Osteoblast (primary cell): ENCODE data around the gene ETNK1. TPM values are rescaled to one million over a fixed set of nuclear protein-coding genes. Genes with fewer than 3 reads are reported as not detected.
A peak's percentile ranks its signal among the peaks of the same experiment; 100 is the strongest.

Source experiments
- DNase-seq: peaks from one replicate; pipeline ENCODE4 v3.0.0; 2011; ENCODE audit warnings: low spot score, mixed read lengths; ENCODE audit not compliant: insufficient read length; ENCODE audit errors: missing footprints
- H2AFZ ChIP-seq: 2 replicates; pipeline ENCODE4 v1.6.0; 2011; ENCODE audit warnings: mild to moderate bottlenecking, low read length
- H3K27ac ChIP-seq: 2 replicates; pipeline ENCODE4 v1.5.1; 2011; ENCODE audit warnings: mild to moderate bottlenecking, low read depth, low read length, moderate library complexity
- H3K27me3 ChIP-seq: 2 replicates; pipeline ENCODE4 v1.6.0; 2012; ENCODE audit warnings: mild to moderate bottlenecking, control low read depth, inconsistent platforms, low read length, moderate library complexity; ENCODE audit not compliant: insufficient read depth
- H3K36me3 ChIP-seq: 2 replicates; pipeline ENCODE4 v1.5.1; 2011; ENCODE audit warnings: mild to moderate bottlenecking, low read length, control low read depth, moderate library complexity; ENCODE audit not compliant: insufficient read depth
- H3K4me1 ChIP-seq: 2 replicates; pipeline ENCODE4 v1.5.1; 2011; ENCODE audit warnings: mild to moderate bottlenecking, low read length, control low read depth, moderate library complexity; ENCODE audit not compliant: insufficient read depth
- H3K4me2 ChIP-seq: 2 replicates; pipeline ENCODE4 v1.6.0; 2011; ENCODE audit warnings: mild to moderate bottlenecking, low read length; ENCODE audit not compliant: insufficient read depth
- H3K4me3 ChIP-seq: fragments of 200-600 bp; sonication (generic); 3 replicates; pipeline ENCODE4 v1.5.1; 2012; ENCODE audit warnings: mild to moderate bottlenecking, low read length, inconsistent platforms; ENCODE audit not compliant: insufficient read depth
- H3K79me2 ChIP-seq: 2 replicates; pipeline ENCODE4 v1.6.0; 2012; ENCODE audit warnings: mild to moderate bottlenecking, low read length, control low read depth, inconsistent platforms; ENCODE audit not compliant: insufficient read depth
- H3K9me3 ChIP-seq: 2 replicates; pipeline ENCODE4 v1.5.1; 2011; ENCODE audit warnings: low read depth, low read length, control low read depth
- H4K20me1 ChIP-seq: 2 replicates; pipeline ENCODE4 v1.6.0; 2012; ENCODE audit warnings: mild to moderate bottlenecking, low read length, control low read depth; ENCODE audit not compliant: insufficient read depth
- total RNA-seq: library from RNA; depleted of rRNA; stranded (reverse); fragments of >200 nt; gene quantifications from 2 replicates; pipeline ENCODE4 v1.2.3, GENCODE V29; 2012
- TF ChIP-seq, protein P1 (sequence below): IDR thresholded peaks from 2 replicates; pipeline ENCODE4 v1.5.1; 2011; ENCODE audit warnings: mild to moderate bottlenecking, low read depth, low read length, moderate library complexity; ENCODE audit errors: extremely low read depth

Gene ETNK1
- total RNA-seq, 1 donor, result 43.4 TPM

DNA sequence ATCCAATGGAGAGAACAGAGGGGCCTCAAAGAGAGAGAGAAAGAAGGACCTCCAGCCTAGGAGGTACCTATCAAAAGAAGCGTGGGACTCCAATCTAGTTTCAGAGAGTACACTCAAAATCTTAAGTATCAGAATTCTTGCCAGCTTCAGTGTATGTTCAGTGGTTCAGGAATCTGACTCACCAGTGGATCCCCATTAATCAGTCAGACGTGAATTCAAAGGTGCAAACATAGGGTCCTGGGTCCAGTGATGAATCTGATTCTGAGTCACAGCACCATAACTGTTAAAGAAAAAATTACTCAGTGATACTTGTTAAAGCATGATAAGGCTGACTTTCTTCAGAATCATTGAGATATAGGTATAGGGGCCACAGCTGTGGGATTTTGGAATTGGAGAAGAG lies 33.2 kb downstream of the ETNK1 start:
- TF ChIP-seq, protein P1, sequence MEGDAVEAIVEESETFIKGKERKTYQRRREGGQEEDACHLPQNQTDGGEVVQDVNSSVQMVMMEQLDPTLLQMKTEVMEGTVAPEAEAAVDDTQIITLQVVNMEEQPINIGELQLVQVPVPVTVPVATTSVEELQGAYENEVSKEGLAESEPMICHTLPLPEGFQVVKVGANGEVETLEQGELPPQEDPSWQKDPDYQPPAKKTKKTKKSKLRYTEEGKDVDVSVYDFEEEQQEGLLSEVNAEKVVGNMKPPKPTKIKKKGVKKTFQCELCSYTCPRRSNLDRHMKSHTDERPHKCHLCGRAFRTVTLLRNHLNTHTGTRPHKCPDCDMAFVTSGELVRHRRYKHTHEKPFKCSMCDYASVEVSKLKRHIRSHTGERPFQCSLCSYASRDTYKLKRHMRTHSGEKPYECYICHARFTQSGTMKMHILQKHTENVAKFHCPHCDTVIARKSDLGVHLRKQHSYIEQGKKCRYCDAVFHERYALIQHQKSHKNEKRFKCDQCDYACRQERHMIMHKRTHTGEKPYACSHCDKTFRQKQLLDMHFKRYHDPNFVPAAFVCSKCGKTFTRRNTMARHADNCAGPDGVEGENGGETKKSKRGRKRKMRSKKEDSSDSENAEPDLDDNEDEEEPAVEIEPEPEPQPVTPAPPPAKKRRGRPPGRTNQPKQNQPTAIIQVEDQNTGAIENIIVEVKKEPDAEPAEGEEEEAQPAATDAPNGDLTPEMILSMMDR, result no peak
- Histone ChIP-seq H2AFZ (no peak overlapping the region), H3K79me2 (peaks cover 31% of the 10 kb centered on the region), H4K20me1 (peaks cover 4% of the 10 kb centered on the region), H3K4me2 (peak overlapping the region; percentile 5), H3K9me3 (no peaks in the 10 kb centered on the region), H3K27me3 (no peaks in the 10 kb centered on the region), H3K4me1 (peaks cover 19% of the 10 kb centered on the region), H3K27ac (peak overlapping the region; percentile 47), H3K4me3 (no peak overlapping the region), H3K36me3 (peaks cover 3% of the 10 kb centered on the region)
- DNase-seq, result no peak

DNA sequence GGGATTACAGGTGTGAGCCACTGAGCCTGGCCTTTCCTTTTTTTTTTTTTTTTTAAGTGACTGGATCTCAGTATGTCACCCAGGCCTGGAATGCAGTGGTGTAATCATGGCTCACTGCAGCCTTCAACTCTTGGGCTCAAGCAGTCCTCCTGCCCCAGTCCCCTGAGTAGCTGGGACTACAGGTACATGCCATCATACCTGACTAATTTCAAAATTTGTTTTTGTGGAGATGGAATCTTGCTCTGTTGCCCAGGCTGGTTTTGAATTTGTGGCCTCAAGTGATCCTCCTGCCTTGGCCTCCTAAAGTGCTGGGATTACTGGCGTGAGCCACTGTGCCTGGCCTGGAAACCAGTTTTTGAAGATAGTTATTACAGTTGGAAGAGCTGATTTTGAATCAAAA lies 37.4 kb downstream of the ETNK1 start:
- H3K4me3 ChIP-seq, result no peak overlapping the region
- H3K4me1 ChIP-seq, result peaks cover 14% of the 10 kb centered on the region
- H2AFZ ChIP-seq, result no peak overlapping the region
- peaks cover 4% of the 10 kb centered on the region for H4K20me1 ChIP-seq
- no peak overlapping the region for H3K4me2 ChIP-seq
- no peak overlapping the region for H3K27ac ChIP-seq
- DNase-seq, result no peak
- H3K27me3 ChIP-seq, result no peaks in the 10 kb centered on the region
- TF ChIP-seq, protein P1, result no peak
- H3K79me2 ChIP-seq, result peaks cover 3% of the 10 kb centered on the region
- peaks cover 3% of the 10 kb centered on the region for H3K36me3 ChIP-seq
- H3K9me3 ChIP-seq, result no peaks in the 10 kb centered on the region

DNA sequence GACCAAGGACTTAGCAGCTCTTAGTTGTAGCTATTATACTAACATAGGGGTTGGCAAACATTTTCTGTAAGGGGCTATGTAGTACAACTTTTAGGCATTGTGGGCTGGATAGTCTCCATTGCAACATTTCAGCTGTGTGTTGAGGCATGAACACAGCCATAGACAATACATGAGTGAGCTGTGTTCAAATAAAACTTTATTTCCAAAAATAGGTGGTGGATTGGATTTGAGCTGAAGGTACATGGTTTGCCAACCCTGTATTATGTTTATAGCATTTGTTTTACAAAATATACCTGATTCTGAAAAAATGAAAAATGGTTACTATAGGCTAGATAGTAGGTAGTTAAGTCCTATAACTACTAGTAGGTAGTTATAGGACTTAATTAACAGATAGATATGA lies 40.5 kb downstream of the ETNK1 start:
- no peaks in the 10 kb centered on the region for H3K9me3 ChIP-seq
- TF ChIP-seq, protein P1, result no peak

DNA sequence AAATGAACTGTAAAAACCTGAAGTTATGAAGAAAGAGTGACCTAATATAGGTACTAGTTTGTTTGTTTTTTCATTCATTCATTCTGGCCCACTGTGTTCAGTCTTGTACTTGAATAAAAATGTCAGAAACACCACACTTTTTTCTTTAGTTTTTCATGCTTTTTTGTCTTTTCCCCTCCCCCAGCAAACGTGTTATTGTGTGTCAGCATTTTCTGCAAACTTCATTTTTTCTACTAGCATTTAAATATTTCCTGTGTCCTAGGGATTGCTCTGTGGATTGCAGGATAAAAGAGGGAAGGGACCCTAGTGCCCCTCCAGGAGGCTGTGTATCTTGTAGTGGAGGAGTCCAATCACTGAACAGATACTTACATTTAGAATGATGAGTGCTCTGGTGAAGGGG lies 42.2 kb downstream of the ETNK1 start:
- Histone ChIP-seq H3K36me3 (no peaks in the 10 kb centered on the region), H2AFZ (no peak overlapping the region), H3K27ac (no peak overlapping the region), H3K4me3 (no peak overlapping the region), H3K4me2 (no peak overlapping the region), H3K4me1 (no peaks in the 10 kb centered on the region), H3K79me2 (no peaks in the 10 kb centered on the region), H3K9me3 (no peaks in the 10 kb centered on the region), H3K27me3 (no peaks in the 10 kb centered on the region), H4K20me1 (no peaks in the 10 kb centered on the region)
- no peak for DNase-seq
- TF ChIP-seq, protein P1, result no peak

More for the DNA sequence above, 40.5 kb downstream of the ETNK1 start:
- H3K79me2 ChIP-seq, result no peaks in the 10 kb centered on the region
- H3K36me3 ChIP-seq, result peaks cover 3% of the 10 kb centered on the region
- no peaks in the 10 kb centered on the region for H3K4me1 ChIP-seq
- no peak for DNase-seq
- no peak overlapping the region for H3K4me3 ChIP-seq
- no peaks in the 10 kb centered on the region for H3K27me3 ChIP-seq
- H3K27ac ChIP-seq, result no peak overlapping the region
- no peak overlapping the region for H2AFZ ChIP-seq
- H3K4me2 ChIP-seq, result no peak overlapping the region
- H4K20me1 ChIP-seq, result no peaks in the 10 kb centered on the region
